NT2/D1 (cell line): ENCODE measurements around the gene PPIL6.

ENCODE experiments used
- DNase-seq: peaks from one replicate; pipeline ENCODE4 v3.0.0-alpha.2; 2011; ENCODE audit warnings: low read depth, low spot score
- H3K27me3 ChIP-seq: 2 replicates; pipeline ENCODE4 v1.6.0; 2011; ENCODE audit warnings: mild to moderate bottlenecking; ENCODE audit not compliant: insufficient read length, insufficient read depth
- H3K36me3 ChIP-seq: 2 replicates; pipeline ENCODE4 v1.6.1; 2011; ENCODE audit warnings: mild to moderate bottlenecking, low read length, mixed read lengths; ENCODE audit not compliant: insufficient read depth, insufficient read length
- H3K4me1 ChIP-seq: 2 replicates; pipeline ENCODE4 v1.5.1; 2011; ENCODE audit not compliant: insufficient read depth, insufficient read length
- H3K4me3 ChIP-seq: 2 replicates; pipeline ENCODE4 v1.5.1; 2011; ENCODE audit warnings: low read depth; ENCODE audit not compliant: insufficient read length
- H3K9ac ChIP-seq: 2 replicates; pipeline ENCODE4 v1.6.0; 2011; ENCODE audit warnings: low read depth; ENCODE audit not compliant: insufficient read length
- H3K9me3 ChIP-seq: 2 replicates; pipeline ENCODE4 v1.5.1; 2011; ENCODE audit warnings: mild to moderate bottlenecking, low read length; ENCODE audit not compliant: insufficient read depth
- SUZ12 ChIP-seq: IDR thresholded peaks from 2 replicates; pipeline ENCODE4 v1.6.1; 2011; ENCODE audit not compliant: insufficient read length, insufficient read depth; ENCODE audit errors: extremely low read depth
- YY1 ChIP-seq: IDR thresholded peaks from 2 replicates; pipeline ENCODE4 v1.6.1; 2011; ENCODE audit not compliant: insufficient read length, insufficient read depth
- ZNF274 ChIP-seq: IDR thresholded peaks from 2 replicates; pipeline ENCODE4 v1.6.1; 2011; ENCODE audit warnings: mild to moderate bottlenecking, low read depth, low read length

The PPIL6 gene

GRCh38 chr6:109351231-109352130 lies 88.9 kb downstream of the PPIL6 start:
- no peak overlapping the region for H3K4me3 ChIP-seq
- no peak for DNase-seq
- H3K4me1 ChIP-seq = no peaks in the 10 kb centered on the region
- no peaks in the 10 kb centered on the region for H3K9me3 ChIP-seq
- TF ChIP-seq YY1 (no peak), ZNF274 (no peak), SUZ12 (no peak)
- H3K9ac ChIP-seq = no peak overlapping the region
- H3K27me3 ChIP-seq = no peaks in the 10 kb centered on the region
- no peaks in the 10 kb centered on the region for H3K36me3 ChIP-seq

GRCh38 chr6:109349419-109349987 lies 90.9 kb downstream of the PPIL6 start:
- DNase-seq = no peak
- Histone ChIP-seq H3K36me3 (no peaks in the 10 kb centered on the region), H3K9ac (no peak overlapping the region), H3K9me3 (no peaks in the 10 kb centered on the region), H3K4me1 (no peaks in the 10 kb centered on the region), H3K4me3 (no peak overlapping the region), H3K27me3 (no peaks in the 10 kb centered on the region)
- TF ChIP-seq ZNF274 (no peak), YY1 (no peak), SUZ12 (no peak)

GRCh38 chr6:109348226-109348625 lies 92.2 kb downstream of the PPIL6 start:
- H3K36me3 ChIP-seq = no peaks in the 10 kb centered on the region
- DNase-seq = no peak
- no peak overlapping the region for H3K4me3 ChIP-seq
- no peaks in the 10 kb centered on the region for H3K27me3 ChIP-seq
- H3K4me1 ChIP-seq = no peaks in the 10 kb centered on the region
- TF ChIP-seq YY1 = no peak
- no peak for TF ChIP-seq ZNF274
- TF ChIP-seq SUZ12 = no peak
- no peaks in the 10 kb centered on the region for H3K9me3 ChIP-seq
- H3K9ac ChIP-seq = no peak overlapping the region

GRCh38 chr6:109347779-109348178 lies 92.6 kb downstream of the PPIL6 start:
- H3K9me3 ChIP-seq = no peaks in the 10 kb centered on the region
- TF ChIP-seq ZNF274 (no peak), SUZ12 (no peak), YY1 (no peak)

GRCh38 chr6:109345986-109346385 lies 94.4 kb downstream of the PPIL6 start:
- no peak for DNase-seq
- no peak overlapping the region for H3K9ac ChIP-seq
- no peak for TF ChIP-seq ZNF274
- no peak for TF ChIP-seq YY1
- TF ChIP-seq SUZ12 = no peak
- no peak overlapping the region for H3K4me3 ChIP-seq
- H3K4me1 ChIP-seq = no peaks in the 10 kb centered on the region
- H3K27me3 ChIP-seq = no peaks in the 10 kb centered on the region
- no peaks in the 10 kb centered on the region for H3K36me3 ChIP-seq
- H3K9me3 ChIP-seq = no peaks in the 10 kb centered on the region

More at GRCh38 chr6:109347779-109348178, 92.6 kb downstream of the PPIL6 start:
- H3K36me3 ChIP-seq = no peaks in the 10 kb centered on the region
- DNase-seq = no peak
- no peak overlapping the region for H3K9ac ChIP-seq
- no peaks in the 10 kb centered on the region for H3K4me1 ChIP-seq
- H3K27me3 ChIP-seq = no peaks in the 10 kb centered on the region
- H3K4me3 ChIP-seq = no peak overlapping the region

- no peak for TF ChIP-seq SUZ12
- TF ChIP-seq YY1 = no peak
- no peak for TF ChIP-seq ZNF274
- DNase-seq = no peak
- no peaks in the 10 kb centered on the region for H3K27me3 ChIP-seq
- H3K9me3 ChIP-seq = no peaks in the 10 kb centered on the region
- no peaks in the 10 kb centered on the region for H3K36me3 ChIP-seq
- H3K9ac ChIP-seq = no peak overlapping the region
- H3K4me3 ChIP-seq = no peak overlapping the region
- no peaks in the 10 kb centered on the region for H3K4me1 ChIP-seq
Measured at GRCh38 chr6:109344226-109344625, 96.2 kb downstream of the PPIL6 start.

GRCh38 chr6:109343518-109343917 lies 96.9 kb downstream of the PPIL6 start:
- TF ChIP-seq YY1 = no peak
- no peak for TF ChIP-seq SUZ12
- no peak for TF ChIP-seq ZNF274
- DNase-seq = no peak
- no peaks in the 10 kb centered on the region for H3K4me1 ChIP-seq
- no peaks in the 10 kb centered on the region for H3K27me3 ChIP-seq
- H3K4me3 ChIP-seq = no peak overlapping the region
- no peaks in the 10 kb centered on the region for H3K36me3 ChIP-seq
- H3K9ac ChIP-seq = no peak overlapping the region
- H3K9me3 ChIP-seq = no peaks in the 10 kb centered on the region
